Measurements from ENCODE around the gene CFAP58. TPM values are rescaled to one million over a fixed set of nuclear protein-coding genes. Genes with fewer than 3 reads are reported as not detected.

The CFAP58 gene, protein sequence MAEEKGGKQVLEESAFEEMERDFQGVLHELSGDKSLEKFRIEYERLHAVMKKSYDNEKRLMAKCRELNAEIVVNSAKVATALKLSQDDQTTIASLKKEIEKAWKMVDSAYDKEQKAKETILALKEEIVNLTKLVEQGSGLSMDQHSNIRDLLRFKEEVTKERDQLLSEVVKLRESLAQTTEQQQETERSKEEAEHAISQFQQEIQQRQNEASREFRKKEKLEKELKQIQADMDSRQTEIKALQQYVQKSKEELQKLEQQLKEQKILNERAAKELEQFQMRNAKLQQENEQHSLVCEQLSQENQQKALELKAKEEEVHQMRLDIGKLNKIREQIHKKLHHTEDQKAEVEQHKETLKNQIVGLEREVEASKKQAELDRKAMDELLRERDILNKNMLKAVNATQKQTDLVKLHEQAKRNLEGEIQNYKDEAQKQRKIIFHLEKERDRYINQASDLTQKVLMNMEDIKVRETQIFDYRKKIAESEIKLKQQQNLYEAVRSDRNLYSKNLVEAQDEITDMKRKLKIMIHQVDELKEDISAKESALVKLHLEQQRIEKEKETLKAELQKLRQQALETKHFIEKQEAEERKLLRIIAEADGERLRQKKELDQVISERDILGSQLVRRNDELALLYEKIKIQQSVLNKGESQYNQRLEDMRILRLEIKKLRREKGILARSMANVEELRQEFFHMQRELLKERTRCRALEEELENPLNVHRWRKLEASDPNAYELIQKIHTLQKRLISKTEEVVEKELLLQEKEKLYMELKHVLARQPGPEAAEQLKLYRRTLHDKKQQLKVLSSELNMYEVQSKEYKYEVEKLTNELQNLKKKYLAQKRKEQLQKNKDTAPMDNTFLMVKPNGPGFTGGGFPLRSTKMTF
- polyA plus RNA-seq (ENCODE audit: insufficient read length in 3 of 3): under 1 TPM; 0.27 to 0.54 (median 0.47) TPM

DNA sequence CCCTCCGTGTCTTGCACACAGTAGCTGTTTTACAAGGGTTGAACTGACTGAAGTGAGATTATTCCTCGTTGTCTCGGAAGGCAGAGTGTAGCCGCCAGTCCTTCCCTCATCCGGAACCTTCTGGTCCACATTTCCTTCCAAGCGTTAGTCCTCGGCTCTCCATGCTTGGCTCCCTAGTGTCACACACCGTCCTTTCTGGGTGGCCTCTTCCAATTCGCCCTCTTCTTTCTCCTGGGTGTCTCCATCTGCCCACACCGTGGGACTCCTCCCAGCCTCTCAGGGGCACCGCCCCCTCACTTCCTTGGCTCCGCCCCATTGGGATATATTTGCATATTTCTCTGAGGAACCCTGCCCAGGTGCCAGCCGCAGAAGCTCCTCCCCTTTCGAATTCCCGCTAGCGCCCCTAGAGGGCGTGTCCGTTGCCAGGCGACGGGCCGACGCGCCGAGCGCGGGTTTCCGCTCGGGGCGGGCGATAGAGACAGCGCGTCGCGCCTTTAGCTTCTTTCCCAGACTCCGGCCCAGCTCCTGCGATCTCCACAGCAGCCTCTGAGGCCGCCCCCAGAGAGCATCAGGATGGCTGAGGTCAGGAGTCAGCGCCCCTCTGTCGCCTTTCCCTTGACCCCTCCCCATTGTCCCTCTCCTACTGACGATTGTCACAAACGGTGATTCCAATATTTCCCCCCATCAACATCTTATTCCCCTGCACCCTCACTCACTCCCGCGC is at the start of gene CFAP58:
Gene CFAP58 (plus strand): TSS at position 509 of the 724 bp plus-strand sequence. CDS start 65 bp downstream, at position 574.
- peak in 2 of 3 donors; percentile 86 to 87 for DNase-seq (ENCODE audit: low read depth in 3 of 3, low spot score in 2 of 3)

DNA sequence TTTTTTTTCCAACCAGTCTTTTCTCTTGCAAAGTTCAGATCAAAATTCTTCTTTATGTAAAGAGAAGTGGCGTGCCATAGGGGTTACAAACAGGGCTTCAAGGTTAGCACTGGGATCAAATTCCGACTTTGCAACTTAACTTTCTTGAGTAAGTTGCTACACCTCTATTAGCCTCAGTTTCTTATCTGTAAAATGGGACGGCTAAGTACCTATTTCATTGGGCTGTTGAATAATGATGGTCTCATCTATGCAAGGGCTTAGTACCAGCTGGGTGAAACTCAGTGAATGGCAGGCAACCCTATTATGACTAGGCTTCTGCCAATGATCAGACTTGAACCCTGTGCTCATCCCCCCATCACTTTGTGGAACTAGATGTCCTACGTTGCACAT is 49.3 kb upstream of the CFAP58 start:
- no peak for DNase-seq (ENCODE audit: low read depth in 3 of 3, low spot score in 2 of 3)

DNA sequence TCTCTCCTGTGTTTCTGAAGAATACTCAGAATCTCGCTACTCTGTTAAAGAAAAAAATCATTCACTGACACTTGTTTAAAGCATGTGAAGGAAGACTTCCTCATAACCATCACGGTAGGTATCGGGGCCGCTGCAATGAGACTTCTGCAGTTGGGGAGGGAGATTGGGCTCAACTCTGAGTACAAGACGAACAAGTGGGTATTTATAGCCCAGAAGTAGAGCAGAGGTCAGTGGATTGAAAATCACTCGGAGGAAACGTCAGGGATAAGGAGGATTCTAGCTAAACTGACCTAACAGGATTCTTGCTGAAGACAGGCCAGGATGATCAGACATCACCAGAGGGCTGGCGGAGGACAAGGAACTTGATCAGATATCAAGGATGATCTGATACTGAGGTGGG is 48.7 kb upstream of the CFAP58 start:
- DNase-seq (ENCODE audit: low read depth in 3 of 3, low spot score in 2 of 3): no peak

DNA sequence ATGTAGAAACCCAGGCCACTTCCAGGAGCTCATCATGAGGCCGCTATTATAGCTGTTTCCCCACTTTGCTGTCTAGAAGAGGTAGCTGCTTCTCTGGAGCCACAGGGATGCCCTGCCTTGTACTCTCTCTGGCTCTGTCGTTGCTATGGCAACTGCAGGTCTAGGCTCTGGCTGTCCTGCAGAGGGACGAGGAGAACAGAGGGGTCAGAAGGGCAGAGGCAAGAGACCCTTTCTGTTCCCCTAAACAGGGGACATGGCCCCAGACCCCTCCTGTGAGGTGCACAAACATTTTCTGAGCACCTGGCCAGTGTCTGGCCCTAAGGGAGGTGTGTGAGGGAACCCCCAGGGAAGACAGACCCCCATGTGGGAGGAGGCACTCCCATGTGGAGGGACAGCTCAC is 46.7 kb upstream of the CFAP58 start:
- DNase-seq (ENCODE audit: low read depth in 3 of 3, low spot score in 2 of 3): no peak

DNA sequence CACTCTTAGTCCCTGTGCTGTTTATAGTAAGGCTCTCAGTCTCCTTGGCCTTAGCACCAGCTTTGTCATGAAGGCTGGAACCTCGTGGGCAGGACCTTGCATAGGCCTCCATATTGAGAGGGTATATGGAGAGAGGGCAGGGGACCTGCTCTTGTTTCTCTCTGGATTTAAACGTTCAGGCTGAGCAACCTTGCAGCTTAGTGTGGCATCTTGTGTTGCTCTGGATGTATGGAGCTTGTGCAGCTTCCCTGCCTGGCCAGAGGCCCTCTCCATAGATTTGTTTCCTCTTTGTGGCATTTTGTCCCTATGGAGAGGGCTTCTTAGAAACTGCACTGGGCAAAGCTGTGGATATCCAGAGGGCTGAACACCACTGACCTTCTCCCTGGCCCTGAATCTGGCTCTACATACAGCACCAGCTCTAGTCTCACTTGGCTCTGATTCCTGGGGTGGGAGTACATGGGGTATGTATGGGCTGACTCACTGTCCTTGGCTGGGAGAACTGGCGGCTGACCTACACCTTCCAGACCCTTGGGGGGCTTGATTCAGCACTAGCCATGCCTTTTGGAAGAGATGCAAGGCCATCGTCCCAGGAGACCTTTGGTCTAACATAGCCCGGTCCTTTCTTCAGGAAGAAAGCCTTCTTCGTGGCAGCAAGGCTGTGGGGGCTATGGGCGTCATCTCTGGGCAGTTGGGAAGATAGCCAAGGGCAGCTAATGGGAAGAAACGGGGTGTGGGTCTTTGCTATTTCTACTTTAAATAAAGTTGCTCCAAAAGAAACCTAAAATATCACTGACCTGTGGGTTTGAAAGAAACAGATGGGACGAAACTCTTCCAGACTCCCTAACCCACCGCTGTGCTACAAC is 45.8 kb upstream of the CFAP58 start:
- DNase-seq (ENCODE audit: low read depth in 3 of 3, low spot score in 2 of 3): no peak

DNA sequence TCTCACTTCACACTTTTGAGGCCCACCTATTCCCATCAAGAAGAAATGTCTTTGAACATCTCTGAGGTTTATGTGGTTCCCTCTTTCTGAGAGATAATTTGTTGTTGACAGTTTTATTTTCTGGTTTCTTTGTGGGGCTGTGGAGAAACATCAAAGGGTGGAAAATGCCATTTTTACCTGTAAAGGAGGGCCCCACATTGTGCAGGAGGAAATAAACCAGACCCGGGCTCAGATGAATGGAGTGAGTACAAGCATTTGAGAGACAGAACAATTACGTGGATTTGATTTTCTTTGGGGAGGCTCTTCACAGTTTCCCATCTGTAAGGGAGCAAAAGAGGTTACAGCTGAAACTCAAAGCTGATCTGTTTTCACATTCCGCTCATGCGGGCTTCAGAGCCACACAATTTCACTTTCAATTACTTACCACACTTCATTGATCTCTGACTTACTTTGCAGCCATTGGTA is 45.2 kb upstream of the CFAP58 start:
- no peak for DNase-seq (ENCODE audit: low read depth in 3 of 3, low spot score in 2 of 3)

DNA sequence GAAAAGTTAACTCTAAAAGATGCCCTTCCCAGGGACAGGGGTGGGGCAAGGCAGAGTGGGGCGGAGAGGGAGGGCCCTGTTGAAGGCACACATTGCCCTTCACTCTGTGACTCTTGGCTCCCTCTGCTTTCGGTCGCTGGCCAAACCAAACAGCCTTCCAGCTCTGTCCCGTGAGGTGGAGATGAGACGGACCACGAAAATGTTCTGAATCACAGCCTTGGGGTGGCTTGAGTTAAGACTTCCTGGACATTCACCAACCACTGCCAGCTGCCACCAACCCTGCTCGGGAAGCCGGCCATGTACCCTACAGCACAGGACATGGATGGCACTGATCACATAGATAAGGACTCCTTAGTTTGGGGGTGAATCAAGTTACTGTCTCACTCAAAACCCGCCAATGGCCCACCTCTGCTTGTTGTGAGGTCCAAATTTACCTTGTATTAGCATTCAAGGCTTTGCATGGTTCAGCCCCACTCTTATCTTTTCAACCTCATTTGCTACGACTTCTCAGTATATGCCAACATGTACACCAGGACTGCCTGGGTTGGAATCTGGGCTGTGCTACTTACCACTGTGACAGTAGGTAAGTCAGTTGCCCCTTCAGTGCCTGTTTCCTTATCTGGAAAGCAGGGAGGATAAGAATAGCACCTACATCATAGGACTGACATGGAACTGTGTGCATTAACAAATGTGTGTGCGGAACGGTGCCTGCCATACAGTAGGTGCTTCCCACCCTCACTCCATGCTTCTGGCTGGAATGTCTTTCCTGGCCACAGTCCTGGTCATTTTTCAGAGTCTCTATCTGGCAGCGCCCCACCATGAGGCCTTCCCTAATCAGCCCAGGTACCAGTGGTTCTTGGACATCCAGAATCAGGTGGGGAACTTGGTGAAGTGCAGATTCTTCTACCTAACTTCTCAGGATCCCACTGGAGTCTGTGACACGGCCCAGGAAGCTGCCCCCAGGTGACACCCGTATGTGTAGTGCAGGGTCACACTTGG is 43.4 kb upstream of the CFAP58 start:
- no peak for DNase-seq (ENCODE audit: low read depth in 3 of 3, low spot score in 2 of 3)

DNA sequence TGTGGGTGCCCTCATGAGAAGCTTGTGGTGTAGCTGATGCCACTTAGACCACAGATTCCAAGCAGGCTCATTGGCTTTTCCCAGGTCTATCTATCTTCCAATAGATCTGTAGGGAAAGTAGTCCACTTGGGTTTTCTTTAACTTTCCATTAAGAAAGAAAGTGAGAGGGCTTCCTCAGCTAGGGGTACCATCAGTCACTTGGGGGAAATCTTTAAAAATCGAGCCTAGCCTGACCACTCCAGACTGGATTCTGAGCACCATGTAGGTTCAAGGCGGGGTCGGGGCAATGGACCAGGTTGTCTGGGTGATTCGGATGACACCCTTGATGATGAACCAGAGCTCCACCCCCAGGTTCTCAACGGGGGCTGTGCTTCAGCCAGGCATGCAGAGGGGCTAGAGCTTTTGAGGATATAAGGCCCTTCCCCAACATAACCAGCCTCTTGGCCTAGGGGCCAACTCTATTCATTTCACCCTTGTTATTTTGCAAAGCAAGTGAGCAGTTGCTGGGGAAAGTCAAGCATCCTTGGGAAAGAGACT is 42.4 kb upstream of the CFAP58 start:
- DNase-seq (ENCODE audit: low read depth in 3 of 3, low spot score in 2 of 3): no peak

DNA sequence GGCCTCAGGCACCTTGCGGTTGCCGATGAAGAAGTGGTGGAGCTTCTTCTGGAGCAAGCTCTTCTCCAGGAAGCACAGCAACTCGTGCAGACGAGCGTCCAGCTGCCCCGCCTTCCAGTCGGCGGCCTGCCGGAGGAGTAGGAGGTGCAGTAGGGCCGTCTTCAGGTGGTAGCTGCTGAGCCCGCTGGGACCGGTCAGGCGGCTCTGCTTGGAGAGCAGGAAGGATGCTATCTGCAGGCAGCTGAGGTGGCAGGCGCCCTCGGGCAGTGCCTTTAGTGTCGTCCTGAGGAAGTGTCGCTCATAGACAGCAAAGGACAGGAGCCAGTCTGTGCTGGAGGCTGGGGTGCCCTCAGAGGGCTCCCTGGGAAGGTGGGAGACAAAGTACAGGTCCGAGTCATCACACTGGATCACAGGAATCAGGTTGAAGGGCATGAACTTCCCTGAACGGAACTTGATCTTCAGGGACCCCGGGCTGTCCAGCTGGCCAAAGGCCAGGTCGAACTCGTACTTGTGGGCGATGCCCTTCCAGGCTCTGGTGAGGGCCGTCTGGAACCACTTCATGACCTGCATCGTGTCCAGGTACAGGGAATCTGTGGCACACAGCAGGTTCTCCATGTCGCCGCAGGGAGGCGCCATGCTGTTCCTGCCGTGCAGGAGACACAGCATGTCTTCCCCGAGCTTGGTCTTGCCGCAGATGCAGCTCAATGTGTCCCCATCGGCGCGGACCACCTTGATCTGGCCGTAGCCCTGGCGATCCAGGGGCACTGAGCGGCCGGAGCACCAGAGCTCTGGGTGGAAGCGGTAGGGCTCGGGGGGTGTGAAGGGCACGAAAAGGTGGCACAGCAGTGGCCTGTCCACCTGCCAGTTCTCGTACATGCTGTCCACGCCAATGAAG is 38.8 kb upstream of the CFAP58 start:
- no peak for DNase-seq (ENCODE audit: low read depth in 3 of 3, low spot score in 2 of 3)

DNA sequence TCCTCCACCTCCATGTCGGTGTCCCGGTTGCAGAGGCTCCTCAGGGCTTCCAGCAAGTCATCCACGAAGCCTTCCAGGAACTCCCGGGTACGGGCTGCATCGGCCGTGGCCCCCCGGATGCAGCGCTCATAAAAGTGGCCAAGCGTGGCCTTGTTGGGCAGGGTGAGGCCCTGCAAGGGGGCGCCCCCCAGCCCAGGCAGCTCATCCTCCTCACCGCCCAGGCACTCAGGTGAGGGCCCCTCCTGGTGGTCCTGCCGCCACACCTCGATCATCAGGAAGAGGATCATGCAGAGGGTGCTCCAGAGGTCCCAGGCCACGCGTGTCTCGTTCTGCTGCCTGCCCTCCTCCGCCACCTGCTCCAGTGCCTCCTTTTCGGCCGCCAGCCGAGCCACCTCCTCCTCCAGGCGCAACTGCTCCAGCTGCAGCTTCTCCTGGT is 38.1 kb upstream of the CFAP58 start:
- DNase-seq (ENCODE audit: low read depth in 3 of 3, low spot score in 2 of 3): no peak

DNA sequence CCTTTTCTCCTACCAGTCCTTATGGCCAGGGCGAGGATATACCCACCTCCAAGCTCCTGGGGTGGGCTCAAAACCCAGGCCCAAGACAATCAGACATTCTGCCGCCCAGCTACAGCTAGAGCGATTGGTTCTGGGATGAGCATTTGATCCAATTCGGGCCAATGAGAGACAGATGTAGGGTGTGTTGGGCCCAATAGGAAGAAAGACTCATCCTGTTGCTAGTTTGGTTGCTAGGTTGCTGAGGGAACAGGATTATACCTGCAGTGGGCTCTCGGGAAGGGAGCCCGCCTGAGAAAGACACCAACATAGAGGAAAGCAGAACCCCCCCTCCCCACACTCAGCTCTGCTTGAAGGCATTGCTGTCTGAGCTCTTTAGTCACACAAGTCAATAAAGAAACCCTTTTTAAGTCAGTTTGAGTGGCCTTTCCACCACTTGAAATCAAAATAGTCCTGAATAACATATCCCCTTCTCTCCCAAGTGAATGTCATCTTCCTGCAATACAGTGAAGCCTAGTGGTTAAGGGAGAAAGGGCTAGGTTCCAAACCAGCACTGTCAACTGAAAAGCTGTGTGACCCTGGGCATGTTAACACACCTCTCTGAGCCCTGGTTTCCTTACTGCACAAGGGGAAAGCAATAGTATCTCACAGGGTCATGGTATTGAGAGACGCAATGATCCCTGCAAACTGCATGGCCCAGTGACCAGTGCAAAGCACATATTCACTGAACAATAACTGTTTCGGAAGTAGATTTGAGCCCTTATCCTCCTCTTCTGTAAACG is 37.1 kb upstream of the CFAP58 start:
- DNase-seq (ENCODE audit: low read depth in 3 of 3, low spot score in 2 of 3): no peak

DNA sequence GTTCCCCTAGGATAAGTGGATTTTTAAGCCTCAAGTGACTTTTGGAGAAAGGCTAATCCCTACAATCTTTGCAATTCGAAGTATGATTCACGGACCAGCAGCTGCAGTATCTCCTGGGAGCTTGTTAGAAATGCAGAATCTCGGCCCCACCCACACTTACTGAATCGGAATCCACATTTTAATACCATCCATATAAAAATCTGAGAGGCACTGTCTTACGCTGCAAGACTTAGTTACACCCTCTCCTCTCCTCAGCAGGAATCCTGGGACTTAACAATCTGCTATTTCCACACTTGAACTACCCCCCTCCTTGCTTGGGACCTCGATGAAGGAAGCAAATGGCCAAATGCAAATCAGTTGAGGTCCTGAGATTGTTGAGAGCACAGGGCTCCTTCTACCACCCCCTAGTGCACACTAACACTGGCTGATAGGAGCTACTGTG is 36.3 kb upstream of the CFAP58 start:
- DNase-seq (ENCODE audit: low read depth in 3 of 3, low spot score in 2 of 3): no peak

DNA sequence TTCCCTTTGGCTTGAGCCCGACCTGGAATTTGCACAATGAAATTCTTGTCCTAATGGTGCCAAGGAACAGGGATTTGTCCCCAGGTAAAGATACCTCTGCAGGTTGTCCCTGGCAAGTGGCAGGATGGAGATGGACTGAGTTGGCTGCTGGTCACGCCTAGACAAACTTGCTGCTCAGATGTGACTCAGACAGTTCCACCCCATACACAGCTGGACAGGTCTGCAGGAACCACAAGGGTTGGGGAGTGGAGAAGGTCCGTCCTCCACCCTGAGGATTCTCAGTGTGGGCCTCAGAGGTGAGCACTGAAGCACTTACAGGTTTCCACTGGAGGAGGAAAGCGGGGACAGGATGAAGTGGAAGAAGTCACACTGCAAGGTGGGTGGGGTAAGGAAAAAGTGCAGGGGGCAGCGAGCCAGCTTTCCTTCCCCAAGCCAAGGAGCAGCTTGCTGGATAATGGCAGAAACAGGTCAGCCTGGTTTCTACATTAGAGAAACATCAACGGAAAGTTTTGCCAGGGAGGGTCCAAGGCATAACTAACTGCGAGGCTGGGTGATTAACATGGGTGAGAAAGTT is 35.8 kb upstream of the CFAP58 start:
- no peak for DNase-seq (ENCODE audit: low read depth in 3 of 3, low spot score in 2 of 3)

DNA sequence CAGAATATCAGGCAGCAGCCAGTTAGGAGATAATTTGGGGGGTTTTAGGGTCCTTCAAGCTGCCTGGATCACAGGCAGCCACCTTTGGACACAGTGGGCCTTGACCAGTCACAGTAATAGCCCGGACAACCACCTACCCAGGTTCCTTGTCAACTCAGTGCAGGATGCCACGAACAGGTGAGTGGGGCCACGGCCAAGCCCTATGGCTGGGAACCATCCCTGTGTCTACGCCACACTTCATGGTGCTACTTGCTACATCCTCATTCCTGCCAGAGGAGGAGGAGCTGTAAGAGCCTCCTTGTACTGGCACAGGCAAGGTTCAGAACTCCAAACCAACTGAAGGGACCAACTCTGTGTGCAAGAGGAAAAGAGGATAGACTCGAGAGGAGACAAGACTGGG is 35.3 kb upstream of the CFAP58 start:
- no peak for DNase-seq (ENCODE audit: low read depth in 3 of 3, low spot score in 2 of 3)

DNA sequence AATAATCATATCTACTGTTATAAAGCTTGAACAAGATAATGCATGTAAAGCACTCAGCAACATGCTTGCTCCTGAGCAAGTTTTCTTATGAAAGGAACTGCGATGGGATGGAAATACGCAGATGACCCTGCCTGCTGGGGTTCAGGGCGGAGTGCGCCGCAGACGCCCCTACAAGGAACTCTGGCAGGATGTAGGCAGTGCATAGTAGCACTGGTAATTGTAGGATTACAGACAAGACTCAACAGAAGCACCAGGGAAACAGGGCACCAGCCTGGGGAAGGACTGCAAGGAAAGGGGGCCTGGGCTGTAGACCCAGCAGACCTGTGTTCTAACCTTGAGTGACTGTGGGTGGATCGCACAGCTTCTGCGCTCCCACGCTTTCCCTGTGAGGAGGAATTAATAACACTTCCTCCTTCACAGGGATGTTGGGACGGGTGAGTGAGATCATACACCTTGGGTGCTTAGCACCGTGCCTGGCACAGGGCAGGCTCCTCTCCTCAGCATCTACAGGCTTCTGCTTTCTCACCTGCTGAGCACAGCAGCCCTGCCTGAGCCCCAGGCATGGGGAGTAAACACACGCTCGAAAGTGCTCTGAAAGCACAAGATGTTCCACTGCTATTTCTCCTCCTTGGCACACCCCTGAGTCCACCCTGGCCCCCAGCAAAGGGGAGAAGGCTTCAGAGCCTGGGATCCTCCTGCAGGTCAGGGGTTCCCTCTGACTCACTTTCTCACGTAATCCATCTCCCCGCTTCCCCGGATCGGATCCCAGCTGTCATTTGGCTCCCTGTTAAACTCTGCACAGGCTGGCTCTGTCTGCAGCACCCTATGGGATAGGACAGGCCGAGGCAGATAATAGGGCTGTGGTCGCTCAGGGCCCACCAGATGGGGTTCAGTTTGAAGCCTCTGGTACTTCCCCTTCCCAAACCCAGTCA is 34.6 kb upstream of the CFAP58 start:
- DNase-seq (ENCODE audit: low read depth in 3 of 3, low spot score in 2 of 3): no peak

Measured in right renal cortex interstitium (tissue), 3 donors.